HCT116 (cell line): ENCODE results near the gene SPON2. TPM values are rescaled to one million over a fixed set of nuclear protein-coding genes. Genes with fewer than 3 reads are reported as not detected.

Experiments
- ATAC-seq: fragments of 200-7000 bp; cut with Tn5 transposase; 2 replicates; pipeline ENCODE4 v1.9.1; 2020; ENCODE audit warnings: mild to moderate bottlenecking, moderate library complexity
- BruUV-seq: library from RNA; stranded (reverse); fragments of 400-500 nt; replicated peaks from 2 replicates; lab custom pipeline; 2021; lab: Mats Ljungman, UMichigan
- CTCF ChIA-PET: fragments of 300-600 bp; sonication (Branson Sonifier 250); formaldehyde crosslinking; loops from one replicate; lab custom pipeline; 2021; ENCODE audit warnings: antibody characterized with exemption; lab: Charles Lee
- POLR2A ChIA-PET: fragments of 300-600, 350-600 bp; sonication (Branson Sonifier 250); formaldehyde crosslinking; loops from one replicate; lab custom pipeline; 2021; ENCODE audit warnings: antibody characterized with exemption; lab: Charles Lee
- RAD21 ChIA-PET, 2 experiments: fragments of 300-600 bp; sonication (Branson Sonifier 250); formaldehyde crosslinking; loops; one replicate each; lab custom pipeline; 2023; ENCODE audit warnings: low total read pairs in 2 of 2; ENCODE audit not compliant: uncharacterized antibody in 2 of 2, unreplicated experiment in 2 of 2, low non-redundant PET in 1 of 2; lab: Charles Lee
- DNase-seq: peaks from one replicate; pipeline ENCODE4 v3.0.0-alpha.2; 2010; ENCODE audit warnings: low read depth, low spot score
- H2AFZ ChIP-seq: fragments of 200-600 bp; shearing (Covaris generic), sonication (generic); 2 replicates; pipeline ENCODE4 v1.6.1; 2017; ENCODE audit warnings: low read depth, mixed run types, mixed read lengths, antibody characterized with exemption, low read length; ENCODE audit not compliant: poor library complexity, severe bottlenecking
- H3K27ac ChIP-seq: 2 replicates; pipeline ENCODE4 v1.5.1; 2012; ENCODE audit warnings: low read depth, low read length
- H3K27me3 ChIP-seq: fragments of 200-600 bp; sonication (generic); 2 replicates; pipeline ENCODE4 v1.6.1; 2016; ENCODE audit warnings: mixed run types, low read length, mixed read lengths; ENCODE audit not compliant: insufficient read depth
- H3K36me3 ChIP-seq, 2 experiments: fragments of 200-500 bp in 1 of 2; fragments of 200-600 bp in 1 of 2; sonication (Bioruptor generic) in 1 of 2; sonication (generic) in 1 of 2; 2 replicates each; pipeline versions ENCODE4 v1.5.1 to v1.6.1; 2014 to 2016; ENCODE audit warnings: low read length in 2 of 2, inconsistent platforms in 1 of 2, mixed read lengths in 1 of 2, mixed run types in 1 of 2; ENCODE audit not compliant: insufficient read depth in 2 of 2, control insufficient read depth in 1 of 2
- H3K4me1 ChIP-seq, 2 experiments: fragments of 200-600 bp in 1 of 2; sonication (generic) in 1 of 2; 2 replicates each; pipeline versions ENCODE4 v1.5.1 to v1.6.1; 2012 to 2017; ENCODE audit warnings: low read length in 2 of 2, inconsistent platforms in 1 of 2, mild to moderate bottlenecking in 1 of 2, mixed read lengths in 1 of 2, mixed run types in 1 of 2, moderate library complexity in 1 of 2; ENCODE audit not compliant: insufficient read depth in 2 of 2, control insufficient read depth in 1 of 2
- H3K4me2 ChIP-seq: fragments of 200-600 bp; sonication (generic); 2 replicates; pipeline ENCODE4 v1.6.1; 2017; ENCODE audit warnings: mixed run types, low read length, mixed read lengths
- H3K4me3 ChIP-seq, 2 experiments: fragments of 200-600 bp in 1 of 2; sonication (generic) in 1 of 2; replicated peaks in 1 of 2; 2 replicates each; pipeline ENCODE4 v1.5.1; 2011 to 2016; ENCODE audit warnings: low read length in 2 of 2, control low read depth in 1 of 2, low read depth in 1 of 2, mild to moderate bottlenecking in 1 of 2, mixed read lengths in 1 of 2, mixed run types in 1 of 2
- H3K79me2 ChIP-seq: fragments of 200-600 bp; sonication (generic); 2 replicates; pipeline ENCODE4 v1.6.1; 2017; ENCODE audit warnings: mild to moderate bottlenecking, mixed run types, low read length, moderate library complexity, mixed read lengths; ENCODE audit not compliant: insufficient read depth
- H3K9ac ChIP-seq: fragments of 200-600 bp; sonication (generic); 2 replicates; pipeline ENCODE4 v1.6.1; 2016; ENCODE audit warnings: low read length, mixed read lengths
- H3K9me2 ChIP-seq: fragments of 200-600 bp; sonication (generic), shearing (Covaris generic); 2 replicates; pipeline ENCODE4 v1.6.1; 2017; ENCODE audit warnings: mixed run types, mild to moderate bottlenecking, moderate library complexity; ENCODE audit not compliant: insufficient read depth
- H3K9me3 ChIP-seq, 2 experiments: fragments of 200-500 bp in 1 of 2; fragments of 200-600 bp in 1 of 2; sonication (Bioruptor generic) in 1 of 2; sonication (generic) in 1 of 2; 2 replicates each; pipeline ENCODE4 v1.6.1; 2014 to 2017; ENCODE audit warnings: low read length in 2 of 2, mixed read lengths in 2 of 2, inconsistent platforms in 1 of 2, low read depth in 1 of 2, mild to moderate bottlenecking in 1 of 2, mixed run types in 1 of 2, moderate library complexity in 1 of 2; ENCODE audit not compliant: control insufficient read depth in 1 of 2, insufficient read depth in 1 of 2
- H4K20me1 ChIP-seq: fragments of 200-600 bp; sonication (generic), shearing (Covaris generic); 2 replicates; pipeline ENCODE4 v1.6.1; 2017; ENCODE audit warnings: mixed run types, mild to moderate bottlenecking, moderate library complexity; ENCODE audit not compliant: insufficient read depth
- EGR1 ChIP-seq: IDR thresholded peaks from 2 replicates; pipeline ENCODE4 v1.6.1; 2012; ENCODE audit warnings: low read depth
- ELF1 ChIP-seq: IDR thresholded peaks from 2 replicates; pipeline ENCODE4 v1.6.1; 2012; ENCODE audit warnings: low read depth, borderline replicate concordance
- EZH2 ChIP-seq: fragments of 200-600 bp; sonication (generic); IDR thresholded peaks from 2 replicates; pipeline ENCODE4 v1.6.1; 2017; ENCODE audit warnings: antibody characterized with exemption, mixed run types
- EZH2phosphoT487 ChIP-seq: fragments of 200-600 bp; IDR thresholded peaks from 2 replicates; pipeline ENCODE4 v1.6.1; 2018; ENCODE audit warnings: antibody characterized with exemption, borderline replicate concordance
- FOSL1 ChIP-seq: IDR thresholded peaks from 2 replicates; pipeline ENCODE4 v1.6.1; 2012; ENCODE audit warnings: low read depth
- POLR2A ChIP-seq: IDR thresholded peaks from 2 replicates; pipeline ENCODE4 v1.7.0; 2011; ENCODE audit warnings: borderline replicate concordance; ENCODE audit not compliant: insufficient read depth, insufficient read length; ENCODE audit errors: extremely low read depth
- RAD21 ChIP-seq: IDR thresholded peaks from 2 replicates; pipeline ENCODE4 v1.6.1; 2012; ENCODE audit warnings: low read depth, mild to moderate bottlenecking
- SIN3A ChIP-seq: IDR thresholded peaks from 2 replicates; pipeline ENCODE4 v1.6.1; 2012; ENCODE audit warnings: low read depth
- SRF ChIP-seq: IDR thresholded peaks from 2 replicates; pipeline ENCODE4 v1.6.1; 2012; ENCODE audit warnings: low read depth
- TCF7L2 ChIP-seq: IDR thresholded peaks from 2 replicates; pipeline ENCODE4 v1.7.0; 2011; ENCODE audit warnings: borderline replicate concordance, inconsistent platforms; ENCODE audit not compliant: insufficient read depth, insufficient read length; ENCODE audit errors: extremely low read depth
- YY1 ChIP-seq: IDR thresholded peaks from 2 replicates; pipeline ENCODE4 v1.6.1; 2011; ENCODE audit warnings: low read length, low read depth, moderate library complexity, mild to moderate bottlenecking; ENCODE audit not compliant: insufficient replicate concordance; ENCODE audit errors: extremely low read depth
- ZBTB33 ChIP-seq: IDR thresholded peaks from 2 replicates; pipeline ENCODE4 v1.6.1; 2011; ENCODE audit warnings: mild to moderate bottlenecking, low read length, moderate library complexity; ENCODE audit not compliant: insufficient replicate concordance; ENCODE audit errors: extremely low read depth
- ZFX ChIP-seq: fragments of 450-650 bp; IDR thresholded peaks from 2 replicates; pipeline ENCODE4 v1.6.1; 2017
- ZNF274 ChIP-seq: fragments of 200-500 bp; sonication (Bioruptor generic); IDR thresholded peaks from 2 replicates; pipeline ENCODE4 v1.6.1; 2014; ENCODE audit warnings: mild to moderate bottlenecking, low read depth, low read length, inconsistent platforms
- intact Hi-C: fragments of 100-400 bp; cut with micrococcal nuclease; formaldehyde crosslinking; loops from 2 replicates; pipeline ENCODE4 v1.10.0; 2022
- total RNA-seq: library from RNA; stranded (reverse); gene quantifications from one replicate; pipeline ENCODE4 v1.2.1, GENCODE V29; 2021; ENCODE audit not compliant: unreplicated experiment
- TF ChIP-seq, protein P1 (sequence below), 3 experiments: fragments of 200-600 bp in 1 of 3; sonication (generic) in 1 of 3; IDR thresholded peaks in 2 of 3; conservative IDR thresholded peaks in 1 of 3; 2 replicates each; pipeline ENCODE4 v1.5.1; 2012 to 2017; ENCODE audit warnings: low read depth in 2 of 3, low read length in 2 of 3, antibody characterized with exemption in 1 of 3, borderline replicate concordance in 1 of 3, control low read depth in 1 of 3, mild to moderate bottlenecking in 1 of 3, mixed read lengths in 1 of 3, mixed run types in 1 of 3, moderate library complexity in 1 of 3; ENCODE audit not compliant: insufficient read depth in 1 of 3
- TF ChIP-seq, protein P2 (sequence below): IDR thresholded peaks from 2 replicates; pipeline ENCODE4 v1.6.1; 2012
- TF ChIP-seq, protein P3 (sequence below): IDR thresholded peaks from 2 replicates; pipeline ENCODE4 v1.6.1; 2012
- TF ChIP-seq, protein P4 (sequence below): IDR thresholded peaks from 2 replicates; pipeline ENCODE4 v1.6.1; 2012; ENCODE audit warnings: low read depth

Gene SPON2
- total RNA-seq, 1 experiment from 2014 or later, result 1.5 TPM

DNA sequence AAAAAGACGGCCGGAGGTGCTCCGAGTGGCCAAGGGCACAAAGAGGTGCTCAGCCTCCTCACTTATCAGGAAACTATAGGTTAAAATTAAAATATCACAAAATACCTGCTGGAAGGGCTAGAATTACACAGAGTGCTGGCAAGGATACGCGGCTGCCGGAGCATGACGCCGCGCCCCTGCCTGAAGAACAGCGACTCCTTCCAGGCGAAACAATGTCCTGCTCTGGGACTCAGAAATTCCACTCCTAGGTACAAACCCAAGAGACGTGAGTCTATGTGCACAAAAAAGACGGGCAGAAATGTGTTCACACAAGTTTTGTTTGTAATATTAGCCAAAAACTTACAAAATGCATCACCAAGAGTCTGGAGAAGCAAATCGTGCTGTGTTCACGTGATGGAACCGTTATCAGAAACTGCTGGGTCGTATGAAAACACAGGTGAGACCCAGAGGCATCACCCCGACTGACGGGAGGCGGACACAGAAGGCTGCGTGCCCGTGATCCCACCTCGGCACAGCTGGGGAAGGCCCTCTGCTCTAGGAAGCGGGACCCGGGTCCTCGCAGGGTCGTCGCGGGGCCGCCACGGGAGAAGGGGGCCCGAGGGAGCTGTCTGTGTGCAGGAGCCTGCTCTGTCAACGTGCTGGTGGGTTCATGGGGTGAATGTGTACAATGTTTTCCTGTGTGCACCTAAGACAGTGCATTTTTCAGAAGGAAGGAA is 48.9 kb upstream of the SPON2 start:
- no peaks in the 10 kb centered on the region for H3K9me3 ChIP-seq
- H3K79me2 ChIP-seq, result peaks cover 15% of the 10 kb centered on the region; the same call in 1 of the 2 replicates
- RAD21 ChIA-PET, result no interaction called here
- H3K9me2 ChIP-seq, result no peaks in the 10 kb centered on the region
- H3K27me3 ChIP-seq, result no peaks in the 10 kb centered on the region
- TF ChIP-seq EZH2phosphoT487 (no peak), TCF7L2 (no peak), ELF1 (no peak), ZBTB33 (no peak), EZH2 (no peak), POLR2A (no peak), ZNF274 (no peak), YY1 (no peak), RAD21 (no peak), SRF (no peak), SIN3A (no peak), EGR1 (no peak), ZFX (no peak), FOSL1 (no peak)
- TF ChIP-seq, protein P1, sequence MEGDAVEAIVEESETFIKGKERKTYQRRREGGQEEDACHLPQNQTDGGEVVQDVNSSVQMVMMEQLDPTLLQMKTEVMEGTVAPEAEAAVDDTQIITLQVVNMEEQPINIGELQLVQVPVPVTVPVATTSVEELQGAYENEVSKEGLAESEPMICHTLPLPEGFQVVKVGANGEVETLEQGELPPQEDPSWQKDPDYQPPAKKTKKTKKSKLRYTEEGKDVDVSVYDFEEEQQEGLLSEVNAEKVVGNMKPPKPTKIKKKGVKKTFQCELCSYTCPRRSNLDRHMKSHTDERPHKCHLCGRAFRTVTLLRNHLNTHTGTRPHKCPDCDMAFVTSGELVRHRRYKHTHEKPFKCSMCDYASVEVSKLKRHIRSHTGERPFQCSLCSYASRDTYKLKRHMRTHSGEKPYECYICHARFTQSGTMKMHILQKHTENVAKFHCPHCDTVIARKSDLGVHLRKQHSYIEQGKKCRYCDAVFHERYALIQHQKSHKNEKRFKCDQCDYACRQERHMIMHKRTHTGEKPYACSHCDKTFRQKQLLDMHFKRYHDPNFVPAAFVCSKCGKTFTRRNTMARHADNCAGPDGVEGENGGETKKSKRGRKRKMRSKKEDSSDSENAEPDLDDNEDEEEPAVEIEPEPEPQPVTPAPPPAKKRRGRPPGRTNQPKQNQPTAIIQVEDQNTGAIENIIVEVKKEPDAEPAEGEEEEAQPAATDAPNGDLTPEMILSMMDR (IDR thresholded peaks at IDR 0.05 in 2 of 3, conservative IDR thresholded peaks at IDR 0.05 in 1 of 3; ENCODE audit: borderline replicate concordance in 1 of 3, insufficient read depth in 1 of 3, low read depth in 2 of 3, low read length in 2 of 3), result no peak
- TF ChIP-seq, protein P2, sequence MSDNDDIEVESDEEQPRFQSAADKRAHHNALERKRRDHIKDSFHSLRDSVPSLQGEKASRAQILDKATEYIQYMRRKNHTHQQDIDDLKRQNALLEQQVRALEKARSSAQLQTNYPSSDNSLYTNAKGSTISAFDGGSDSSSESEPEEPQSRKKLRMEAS, result no peak
- TF ChIP-seq, protein P3, sequence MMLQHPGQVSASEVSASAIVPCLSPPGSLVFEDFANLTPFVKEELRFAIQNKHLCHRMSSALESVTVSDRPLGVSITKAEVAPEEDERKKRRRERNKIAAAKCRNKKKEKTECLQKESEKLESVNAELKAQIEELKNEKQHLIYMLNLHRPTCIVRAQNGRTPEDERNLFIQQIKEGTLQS, result no peak
- TF ChIP-seq, protein P4, sequence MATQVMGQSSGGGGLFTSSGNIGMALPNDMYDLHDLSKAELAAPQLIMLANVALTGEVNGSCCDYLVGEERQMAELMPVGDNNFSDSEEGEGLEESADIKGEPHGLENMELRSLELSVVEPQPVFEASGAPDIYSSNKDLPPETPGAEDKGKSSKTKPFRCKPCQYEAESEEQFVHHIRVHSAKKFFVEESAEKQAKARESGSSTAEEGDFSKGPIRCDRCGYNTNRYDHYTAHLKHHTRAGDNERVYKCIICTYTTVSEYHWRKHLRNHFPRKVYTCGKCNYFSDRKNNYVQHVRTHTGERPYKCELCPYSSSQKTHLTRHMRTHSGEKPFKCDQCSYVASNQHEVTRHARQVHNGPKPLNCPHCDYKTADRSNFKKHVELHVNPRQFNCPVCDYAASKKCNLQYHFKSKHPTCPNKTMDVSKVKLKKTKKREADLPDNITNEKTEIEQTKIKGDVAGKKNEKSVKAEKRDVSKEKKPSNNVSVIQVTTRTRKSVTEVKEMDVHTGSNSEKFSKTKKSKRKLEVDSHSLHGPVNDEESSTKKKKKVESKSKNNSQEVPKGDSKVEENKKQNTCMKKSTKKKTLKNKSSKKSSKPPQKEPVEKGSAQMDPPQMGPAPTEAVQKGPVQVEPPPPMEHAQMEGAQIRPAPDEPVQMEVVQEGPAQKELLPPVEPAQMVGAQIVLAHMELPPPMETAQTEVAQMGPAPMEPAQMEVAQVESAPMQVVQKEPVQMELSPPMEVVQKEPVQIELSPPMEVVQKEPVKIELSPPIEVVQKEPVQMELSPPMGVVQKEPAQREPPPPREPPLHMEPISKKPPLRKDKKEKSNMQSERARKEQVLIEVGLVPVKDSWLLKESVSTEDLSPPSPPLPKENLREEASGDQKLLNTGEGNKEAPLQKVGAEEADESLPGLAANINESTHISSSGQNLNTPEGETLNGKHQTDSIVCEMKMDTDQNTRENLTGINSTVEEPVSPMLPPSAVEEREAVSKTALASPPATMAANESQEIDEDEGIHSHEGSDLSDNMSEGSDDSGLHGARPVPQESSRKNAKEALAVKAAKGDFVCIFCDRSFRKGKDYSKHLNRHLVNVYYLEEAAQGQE, result no peak
- intact Hi-C loops, result no loop called here
- no peak for DNase-seq
- no peak overlapping the region for H3K9ac ChIP-seq
- no TSS peak for BruUV-seq
- H3K36me3 ChIP-seq, result peaks cover 26 to 30% of the 10 kb centered on the region in 2 experiments
- no peaks in the 10 kb centered on the region for H3K4me1 ChIP-seq
- no peak overlapping the region for H3K4me3 ChIP-seq
- ATAC-seq, result no peak
- no peaks in the 10 kb centered on the region for H4K20me1 ChIP-seq
- H3K27ac ChIP-seq, result no peak overlapping the region
- POLR2A ChIA-PET, result no interaction called here
- CTCF ChIA-PET, result no interaction called here
- no peak overlapping the region for H2AFZ ChIP-seq
- no peak overlapping the region for H3K4me2 ChIP-seq
